Measurements from ENCODE around the gene RNF26. TPM values are rescaled to one million over a fixed set of nuclear protein-coding genes. Genes with fewer than 3 reads are reported as not detected.

RNF26 gene
- total RNA-seq, 2 experiments from 2014 or later, result 38.3 to 38.8 TPM

- ChIA-PET POLR2A (no interaction called here), CTCF (interaction anchor here (0.8 to 11.3 kb wide), 7 partner anchors 8 to 100 kb away, joined by 3 to 99 read pairs (median 5); no protein-coding TSS in a partner anchor)
- DNase-seq, result no peak
- H3K36me3 Mint-ChIP-seq (ENCODE audit: low read depth), result no peaks in the 10 kb centered on the region
- no peaks in the 10 kb centered on the region for H3K9me3 Mint-ChIP-seq
- H3K27me3 Mint-ChIP-seq, result peaks cover 2% of the 10 kb centered on the region
- H3K4me1 Mint-ChIP-seq, result peaks cover 10% of the 10 kb centered on the region
- no peak overlapping the region for H3K4me3 Mint-ChIP-seq
- no peak overlapping the region for H3K27ac Mint-ChIP-seq
Measured at GRCh38 chr11:119374632-119375336, 40.5 kb downstream of the RNF26 start.

DNA sequence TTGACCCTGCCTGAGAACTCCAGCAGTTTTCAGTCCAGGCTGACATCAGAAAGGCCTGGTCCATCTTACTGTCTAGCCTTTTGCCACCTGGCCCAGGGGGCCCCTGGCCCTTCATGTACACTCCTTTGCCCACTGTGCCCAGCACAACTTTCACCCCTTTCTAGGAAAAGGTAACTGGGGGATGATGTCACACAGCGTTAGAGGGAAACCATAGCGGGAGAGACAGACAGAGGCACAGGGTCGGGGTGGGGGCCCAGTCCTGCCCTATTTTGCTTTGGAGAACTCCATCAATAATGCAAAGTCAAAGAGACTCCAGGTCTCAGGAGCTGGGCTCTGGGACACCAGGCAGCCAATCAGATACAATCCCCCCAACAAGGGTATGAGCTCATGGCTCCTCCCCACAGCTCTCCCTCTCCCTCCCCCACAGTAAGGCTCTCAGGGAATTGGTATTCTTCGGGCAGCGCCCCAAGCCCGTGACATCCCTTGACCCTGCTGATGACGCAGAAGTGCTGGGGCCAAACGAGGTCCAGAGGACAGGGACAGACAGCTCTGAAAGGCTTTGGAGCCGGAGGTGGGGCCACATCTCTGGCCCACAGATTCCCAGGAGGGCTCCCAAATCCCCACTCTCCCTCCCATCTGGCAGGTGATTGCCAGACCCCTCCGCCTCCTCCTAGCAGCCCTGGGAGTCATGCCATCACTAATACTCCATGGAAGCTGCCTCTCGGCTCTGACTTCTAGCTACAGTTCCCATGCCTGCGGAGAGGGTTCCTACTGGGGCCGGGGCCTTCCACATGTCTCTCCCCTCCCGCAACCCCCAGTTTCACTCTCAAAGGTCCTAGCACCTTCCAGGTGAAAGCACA lies 41.2 kb downstream of the RNF26 start:
- H3K27me3 Mint-ChIP-seq, result peaks cover 2% of the 10 kb centered on the region
- CTCF ChIA-PET, result interaction anchor here (0.8 to 11.3 kb wide), 8 partner anchors 8 to 99 kb away, joined by 3 to 99 read pairs (median 4); no protein-coding TSS in a partner anchor
- H3K4me3 Mint-ChIP-seq, result no peak overlapping the region
- no peak for DNase-seq
- H3K9me3 Mint-ChIP-seq, result no peaks in the 10 kb centered on the region
- H3K36me3 Mint-ChIP-seq (ENCODE audit: low read depth), result no peaks in the 10 kb centered on the region
- H3K4me1 Mint-ChIP-seq, result peaks cover 10% of the 10 kb centered on the region
- H3K27ac Mint-ChIP-seq, result no peak overlapping the region
- POLR2A ChIA-PET, result no interaction called here

- Mint-ChIP-seq H3K27ac (no peak overlapping the region), H3K36me3 (ENCODE audit: low read depth) (no peaks in the 10 kb centered on the region), H3K9me3 (no peaks in the 10 kb centered on the region), H3K27me3 (peaks cover 2% of the 10 kb centered on the region), H3K4me3 (no peak overlapping the region), H3K4me1 (peaks cover 17% of the 10 kb centered on the region)
- DNase-seq, result no peak
- CTCF ChIA-PET, result interaction anchor here (0.5 to 11.3 kb wide), 6 partner anchors 8 to 387 kb away, joined by 3 to 99 read pairs (median 4); no protein-coding TSS in a partner anchor
- POLR2A ChIA-PET, result no interaction called here
Measured at GRCh38 chr11:119376197-119376847, 42.0 kb downstream of the RNF26 start.

GRCh38 chr11:119377112-119377901 lies 43.0 kb downstream of the RNF26 start:
- ChIA-PET CTCF (interaction anchor here (0.5 to 11.3 kb wide), 7 partner anchors 9 to 388 kb away, joined by 4 to 99 read pairs (median 5); no protein-coding TSS in a partner anchor), POLR2A (no interaction called here)
- H3K4me3 Mint-ChIP-seq, result no peak overlapping the region
- H3K9me3 Mint-ChIP-seq, result no peaks in the 10 kb centered on the region
- H3K27ac Mint-ChIP-seq, result no peak overlapping the region
- peaks cover 17% of the 10 kb centered on the region for H3K4me1 Mint-ChIP-seq
- no peak for DNase-seq
- H3K36me3 Mint-ChIP-seq (ENCODE audit: low read depth), result no peaks in the 10 kb centered on the region
- peaks cover 6% of the 10 kb centered on the region for H3K27me3 Mint-ChIP-seq

DNA sequence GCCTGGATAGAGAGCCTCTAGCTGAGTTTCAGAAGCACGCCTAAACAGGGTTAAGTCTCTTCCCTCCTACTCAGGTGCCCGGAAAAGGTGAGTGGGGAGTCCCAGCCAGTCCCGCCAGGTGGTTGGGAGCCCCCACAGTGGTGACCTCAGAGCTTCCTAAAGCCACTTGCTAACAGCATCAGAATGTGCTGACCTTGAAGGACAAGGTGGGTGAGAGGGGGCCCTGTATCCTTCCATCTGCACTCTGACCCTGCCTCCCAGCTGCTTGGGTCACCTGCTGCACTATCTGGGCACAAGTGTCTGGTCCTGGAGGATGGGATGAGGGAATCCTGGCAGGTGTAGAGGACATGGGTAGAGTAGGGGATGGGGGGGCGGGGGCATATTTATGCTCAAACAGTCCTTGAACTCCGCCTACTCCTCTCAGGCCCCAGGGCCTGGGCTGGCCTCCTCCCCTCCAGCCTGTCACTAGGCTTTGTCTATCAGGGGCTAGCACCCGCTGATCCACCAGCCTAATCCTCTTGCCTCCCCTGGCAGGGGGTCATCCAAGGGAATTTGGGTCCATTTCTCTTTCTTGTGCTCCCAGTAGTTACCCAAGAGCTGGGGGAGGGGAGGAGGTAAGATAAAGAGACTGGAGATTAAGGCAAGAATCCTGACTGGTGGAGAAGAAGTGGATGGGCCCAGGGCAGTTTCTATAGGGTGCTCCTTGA lies 43.8 kb downstream of the RNF26 start:
- peaks cover 17% of the 10 kb centered on the region for H3K4me1 Mint-ChIP-seq
- no peak overlapping the region for H3K27ac Mint-ChIP-seq
- ChIA-PET CTCF (interaction anchor here (0.6 to 2.1 kb wide), 3 partner anchors 9 to 74 kb away, joined by 4 to 11 read pairs (median 5); no protein-coding TSS in a partner anchor), POLR2A (no interaction called here)
- no peaks in the 10 kb centered on the region for H3K36me3 Mint-ChIP-seq (ENCODE audit: low read depth)
- no peak overlapping the region for H3K4me3 Mint-ChIP-seq
- no peak for DNase-seq
- H3K9me3 Mint-ChIP-seq, result no peaks in the 10 kb centered on the region
- H3K27me3 Mint-ChIP-seq, result peaks cover 6% of the 10 kb centered on the region

DNA sequence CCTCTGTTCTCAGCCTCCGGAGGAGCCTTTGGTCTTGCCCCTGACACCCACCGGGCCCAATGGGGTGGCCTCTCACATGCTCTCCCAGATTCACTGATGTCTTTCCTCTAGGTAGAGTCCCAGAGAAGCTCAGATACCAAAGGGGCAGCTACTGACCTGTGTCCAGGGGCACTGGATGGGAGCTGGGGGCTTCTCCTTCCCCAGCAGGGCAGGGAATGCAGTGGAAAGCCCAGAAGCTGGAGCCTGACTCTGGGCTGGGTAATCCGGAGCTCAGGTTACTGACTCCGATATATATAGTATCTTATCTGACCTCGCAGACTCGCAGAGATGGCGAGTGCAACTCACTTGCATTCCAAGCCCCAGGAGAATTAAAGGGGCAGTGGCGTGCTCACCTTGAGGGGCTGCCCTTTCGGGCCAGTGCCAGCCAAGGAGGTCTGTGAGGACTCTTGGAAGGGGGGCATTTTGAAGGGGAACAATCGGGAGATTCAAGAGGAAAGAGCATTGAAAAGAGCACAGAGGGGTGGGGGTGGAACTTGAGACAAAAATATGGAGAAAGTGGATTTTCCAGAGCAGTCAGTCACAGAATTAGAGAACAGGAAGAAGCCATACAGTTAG lies 44.6 kb downstream of the RNF26 start:
- Mint-ChIP-seq H3K27me3 (peaks cover 6% of the 10 kb centered on the region), H3K9me3 (no peaks in the 10 kb centered on the region), H3K4me3 (no peak overlapping the region), H3K4me1 (peaks cover 9% of the 10 kb centered on the region), H3K36me3 (ENCODE audit: low read depth) (no peaks in the 10 kb centered on the region), H3K27ac (no peak overlapping the region)
- CTCF ChIA-PET, result interaction anchor here (0.5 to 2.1 kb wide), 5 partner anchors 8 to 560 kb away, joined by 3 to 11 read pairs (median 4); no protein-coding TSS in a partner anchor
- POLR2A ChIA-PET, result no interaction called here
- DNase-seq, result no peak

DNA sequence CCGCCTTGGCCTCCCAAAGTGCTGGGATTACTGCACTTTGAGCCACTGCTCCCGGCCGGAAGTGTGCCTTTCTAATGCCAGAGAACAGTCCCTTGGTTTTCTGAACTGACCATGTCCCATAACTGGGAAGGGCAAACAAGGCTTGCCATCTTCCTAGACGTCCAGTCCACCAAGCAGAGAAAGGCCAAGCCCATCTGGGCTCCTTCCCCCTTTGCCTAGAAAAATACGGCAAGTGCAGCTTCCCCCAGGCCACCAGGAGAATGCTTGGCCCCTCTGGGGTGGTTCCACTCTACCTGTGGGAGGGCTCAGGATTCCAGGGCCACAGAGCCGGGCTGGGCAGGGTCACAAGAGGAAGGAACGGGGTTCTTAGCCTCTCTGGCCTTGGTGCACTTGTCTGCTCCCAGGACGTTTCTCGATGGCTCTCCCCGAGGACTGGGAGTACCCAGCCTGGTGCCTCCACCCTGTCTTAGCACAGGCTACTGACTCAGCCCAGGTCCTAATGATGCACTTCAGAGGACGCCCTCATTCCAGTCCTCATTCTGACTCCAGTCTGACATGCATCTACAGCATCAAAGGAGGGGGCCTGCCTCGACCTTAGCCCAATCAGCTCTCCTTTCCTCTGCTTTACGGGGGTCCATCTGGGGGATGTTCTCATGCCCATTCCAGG lies 46.0 kb downstream of the RNF26 start:
- H3K27me3 Mint-ChIP-seq, result peaks cover 6% of the 10 kb centered on the region
- no peak overlapping the region for H3K27ac Mint-ChIP-seq
- POLR2A ChIA-PET, result no interaction called here
- no peak overlapping the region for H3K4me3 Mint-ChIP-seq
- DNase-seq, result no peak
- no peaks in the 10 kb centered on the region for H3K9me3 Mint-ChIP-seq
- CTCF ChIA-PET, result interaction anchor here (0.7 to 1.6 kb wide), 9 partner anchors 7 to 233 kb away, joined by 3 to 11 read pairs (median 3); no protein-coding TSS in a partner anchor
- peaks cover 7% of the 10 kb centered on the region for H3K4me1 Mint-ChIP-seq
- H3K36me3 Mint-ChIP-seq (ENCODE audit: low read depth), result no peaks in the 10 kb centered on the region

DNA sequence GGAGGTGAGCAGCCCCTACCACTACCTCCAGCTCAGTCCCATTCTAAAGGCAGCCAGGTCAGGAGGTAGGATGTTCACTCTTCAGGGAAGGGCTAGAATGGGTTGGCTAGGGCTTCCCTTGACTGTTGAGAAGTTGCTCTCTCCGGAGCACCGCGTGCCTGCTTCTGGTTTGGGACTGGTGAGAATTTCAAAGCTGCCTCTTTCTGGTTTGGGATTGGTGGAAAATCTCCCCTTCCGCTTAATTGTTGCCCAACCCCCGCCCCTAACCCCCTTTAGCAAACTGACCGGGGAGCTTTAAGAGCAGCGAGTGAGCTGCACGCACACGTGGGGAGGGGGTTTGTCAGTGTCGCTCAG lies 46.5 kb downstream of the RNF26 start:
- H3K36me3 Mint-ChIP-seq (ENCODE audit: low read depth), result no peaks in the 10 kb centered on the region
- no peak overlapping the region for H3K27ac Mint-ChIP-seq
- ChIA-PET POLR2A (no interaction called here), CTCF (interaction anchor here (0.5 to 2.4 kb wide), 16 partner anchors 8 to 930 kb away, joined by 3 to 11 read pairs (median 4); no protein-coding TSS in a partner anchor)
- no peak for DNase-seq
- no peak overlapping the region for H3K4me3 Mint-ChIP-seq
- peaks cover 7% of the 10 kb centered on the region for H3K4me1 Mint-ChIP-seq
- peaks cover 6% of the 10 kb centered on the region for H3K27me3 Mint-ChIP-seq
- H3K9me3 Mint-ChIP-seq, result no peaks in the 10 kb centered on the region

GRCh38 chr11:119381181-119381988 lies 47.1 kb downstream of the RNF26 start, which contains the start of gene USP2:
Gene USP2, minus strand, starts transcription at chr11:119381690. Its CDS starts 8,210 bp downstream, at chr11:119373480.
- Mint-ChIP-seq H3K27ac (peak within 1 kb of the TSS; percentile 51), H3K4me3 (no peak within 1 kb of the TSS), H3K4me1 (peaks cover 7% of the 10 kb centered on the region), H3K9me3 (no peaks in the 10 kb centered on the region), H3K27me3 (peaks cover 6% of the 10 kb centered on the region), H3K36me3 (ENCODE audit: low read depth) (no peaks in the 10 kb centered on the region)
- DNase-seq, result peak; percentile 95
- ChIA-PET CTCF (interaction anchor here (0.5 to 2.4 kb wide), 17 partner anchors 8 to 930 kb away, joined by 3 to 11 read pairs (median 4); no protein-coding TSS in a partner anchor), POLR2A (no interaction called here)

DNA sequence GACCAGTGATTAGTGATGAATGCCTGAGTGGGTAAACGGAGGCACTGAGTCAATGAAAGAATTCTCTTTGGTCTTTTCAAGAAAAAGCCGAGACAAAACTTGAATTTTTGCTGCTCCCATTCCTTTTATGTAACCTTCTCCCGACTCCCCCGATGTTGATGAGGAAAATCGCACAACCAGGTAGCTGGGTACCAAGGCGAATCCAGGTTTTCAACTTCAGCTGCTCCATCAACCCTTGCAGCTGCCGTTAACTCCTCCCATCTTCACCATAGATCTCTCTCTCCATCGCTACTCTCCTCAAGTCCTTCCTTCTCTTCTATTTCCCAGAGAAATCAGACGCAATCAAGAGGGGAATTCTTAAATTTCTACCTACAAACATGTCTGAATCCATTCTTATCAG lies 47.8 kb downstream of the RNF26 start:
- ChIA-PET POLR2A (no interaction called here), CTCF (interaction anchor here (0.6 to 2.4 kb wide), 8 partner anchors 10 to 773 kb away, joined by 3 to 10 read pairs (median 3); no protein-coding TSS in a partner anchor)
- no peaks in the 10 kb centered on the region for H3K9me3 Mint-ChIP-seq
- H3K27me3 Mint-ChIP-seq, result peaks cover 6% of the 10 kb centered on the region
- H3K27ac Mint-ChIP-seq, result no peak overlapping the region
- no peak overlapping the region for H3K4me3 Mint-ChIP-seq
- H3K4me1 Mint-ChIP-seq, result peaks cover 7% of the 10 kb centered on the region
- no peaks in the 10 kb centered on the region for H3K36me3 Mint-ChIP-seq (ENCODE audit: low read depth)
- no peak for DNase-seq
